HFFc6 (cell line): Measurements from ENCODE around the gene TPPP. TPM values are rescaled to one million over a fixed set of nuclear protein-coding genes. Genes with fewer than 3 reads are reported as not detected.

Experiments used
- DNase-seq: peaks from one replicate; pipeline ENCODE4 v3.0.0-alpha.2; 2018
- H3K27ac Mint-ChIP-seq: 2 replicates; pipeline ENCODE4 v1.8.0; 2020; ENCODE audit warnings: mild to moderate bottlenecking, mixed read lengths
- H3K27me3 Mint-ChIP-seq: 2 replicates; pipeline ENCODE4 v1.8.0; 2021; ENCODE audit warnings: mild to moderate bottlenecking, moderate library complexity, mixed read lengths; ENCODE audit not compliant: insufficient read depth
- H3K36me3 Mint-ChIP-seq: 2 replicates; pipeline ENCODE4 v1.8.0; 2021; ENCODE audit warnings: low read depth, mixed read lengths
- H3K4me1 Mint-ChIP-seq: 2 replicates; pipeline ENCODE4 v1.8.0; 2020; ENCODE audit warnings: low read depth, mixed read lengths
- H3K4me3 Mint-ChIP-seq: 2 replicates; pipeline ENCODE4 v1.8.0; 2020; ENCODE audit warnings: mild to moderate bottlenecking, moderate library complexity, mixed read lengths
- H3K9me3 Mint-ChIP-seq: 2 replicates; pipeline ENCODE4 v1.8.0; 2020; ENCODE audit warnings: mild to moderate bottlenecking, mixed read lengths
- total RNA-seq, 6 experiments: library from RNA; stranded (reverse); fragmentation: NEBNext Ultra II Directional; extraction: Animal tissue kit (Norgen Biotek cat#: 25700); gene quantifications; 2 replicates in 1 of 6; 3 replicates in 5 of 6; pipeline ENCODE4 v1.2.3, GENCODE V29; 2021
- TF ChIP-seq, protein P1 (sequence below): fragments of 200-600 bp; sonication (generic); IDR thresholded peaks from 2 replicates; pipeline ENCODE4 v1.5.0; 2021; ENCODE audit warnings: antibody characterized with exemption, mild to moderate bottlenecking

The TPPP gene
- total RNA-seq, 6 experiments from 2014 or later = 0.19 to 0.43 (median 0.30) TPM

GRCh38 chr5:612498-613424 lies 80.4 kb downstream of the TPPP start:
- DNase-seq = no peak
- H3K36me3 Mint-ChIP-seq = peaks cover 32% of the 10 kb centered on the region
- peak overlapping the region; percentile 67 for H3K27ac Mint-ChIP-seq
- TF ChIP-seq, protein P1, sequence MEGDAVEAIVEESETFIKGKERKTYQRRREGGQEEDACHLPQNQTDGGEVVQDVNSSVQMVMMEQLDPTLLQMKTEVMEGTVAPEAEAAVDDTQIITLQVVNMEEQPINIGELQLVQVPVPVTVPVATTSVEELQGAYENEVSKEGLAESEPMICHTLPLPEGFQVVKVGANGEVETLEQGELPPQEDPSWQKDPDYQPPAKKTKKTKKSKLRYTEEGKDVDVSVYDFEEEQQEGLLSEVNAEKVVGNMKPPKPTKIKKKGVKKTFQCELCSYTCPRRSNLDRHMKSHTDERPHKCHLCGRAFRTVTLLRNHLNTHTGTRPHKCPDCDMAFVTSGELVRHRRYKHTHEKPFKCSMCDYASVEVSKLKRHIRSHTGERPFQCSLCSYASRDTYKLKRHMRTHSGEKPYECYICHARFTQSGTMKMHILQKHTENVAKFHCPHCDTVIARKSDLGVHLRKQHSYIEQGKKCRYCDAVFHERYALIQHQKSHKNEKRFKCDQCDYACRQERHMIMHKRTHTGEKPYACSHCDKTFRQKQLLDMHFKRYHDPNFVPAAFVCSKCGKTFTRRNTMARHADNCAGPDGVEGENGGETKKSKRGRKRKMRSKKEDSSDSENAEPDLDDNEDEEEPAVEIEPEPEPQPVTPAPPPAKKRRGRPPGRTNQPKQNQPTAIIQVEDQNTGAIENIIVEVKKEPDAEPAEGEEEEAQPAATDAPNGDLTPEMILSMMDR = no peak
- peaks cover 11% of the 10 kb centered on the region for H3K27me3 Mint-ChIP-seq
- H3K4me1 Mint-ChIP-seq = peaks cover 37% of the 10 kb centered on the region
- peaks cover 12% of the 10 kb centered on the region for H3K9me3 Mint-ChIP-seq
- peak overlapping the region; percentile 89 for H3K4me3 Mint-ChIP-seq

DNA sequence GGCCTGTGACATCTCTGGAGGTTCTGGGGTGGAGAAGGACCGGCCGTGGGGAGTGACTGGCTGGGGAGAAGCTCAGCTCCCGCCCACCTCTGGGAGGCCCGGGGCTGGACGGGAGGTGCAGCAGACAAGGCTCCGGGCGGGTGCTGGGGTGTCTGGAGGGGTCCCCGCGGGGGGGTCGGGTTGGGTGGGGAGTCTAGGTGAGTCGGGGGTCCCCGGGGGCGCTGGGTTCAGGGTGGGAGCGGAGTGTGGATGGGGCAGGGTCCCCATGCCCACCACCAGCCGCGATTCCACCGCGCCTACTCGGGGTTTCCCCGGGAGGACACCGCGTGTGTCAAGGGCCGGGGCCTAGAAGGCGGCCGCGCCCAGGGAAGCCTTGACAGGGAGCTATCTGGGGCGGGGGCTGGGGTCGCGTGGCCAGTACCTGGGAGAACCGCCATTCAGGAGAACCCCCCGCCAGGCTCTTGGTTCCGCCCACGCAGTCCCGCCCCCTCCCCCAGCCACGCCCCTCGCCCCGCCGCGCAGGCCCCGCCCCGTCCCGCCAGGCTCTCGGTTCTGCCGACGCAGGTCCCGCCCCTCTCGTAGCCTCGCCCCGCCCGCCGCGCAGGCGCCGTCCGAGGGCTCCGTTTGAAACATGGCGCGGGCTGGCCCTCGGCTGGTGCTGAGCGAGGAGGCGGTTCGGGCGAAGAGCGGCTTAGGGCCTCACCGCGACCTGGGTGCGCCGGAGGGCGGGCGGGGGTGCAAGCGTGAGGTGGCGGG lies 81.2 kb downstream of the TPPP start, which contains the start of gene CEP72:
TSS of gene CEP72 (plus strand) at position 610 of the 756 bp plus-strand sequence. CDS start at position 632, 22 bp downstream.
- Mint-ChIP-seq H3K27me3 (peaks cover 11% of the 10 kb centered on the region), H3K4me3 (peak within 1 kb of the TSS; percentile 89), H3K4me1 (peaks cover 37% of the 10 kb centered on the region), H3K27ac (peak within 1 kb of the TSS; percentile 67), H3K9me3 (peaks cover 12% of the 10 kb centered on the region), H3K36me3 (peaks cover 32% of the 10 kb centered on the region)
- TF ChIP-seq, protein P1 = no peak
- DNase-seq = peak; percentile 78

- Mint-ChIP-seq H3K9me3 (peaks cover 12% of the 10 kb centered on the region), H3K27ac (no peak overlapping the region), H3K36me3 (peaks cover 27% of the 10 kb centered on the region), H3K4me3 (peak overlapping the region; percentile 80), H3K27me3 (peaks cover 13% of the 10 kb centered on the region), H3K4me1 (peaks cover 31% of the 10 kb centered on the region)
- TF ChIP-seq, protein P1 = no peak
- DNase-seq = no peak
Observed at GRCh38 chr5:610744-611730, 82.1 kb downstream of the TPPP start.

GRCh38 chr5:610011-610743 lies 83.0 kb downstream of the TPPP start:
- Mint-ChIP-seq H3K4me1 (peaks cover 24% of the 10 kb centered on the region), H3K4me3 (no peak overlapping the region), H3K27ac (no peak overlapping the region), H3K36me3 (peaks cover 18% of the 10 kb centered on the region), H3K27me3 (peaks cover 19% of the 10 kb centered on the region), H3K9me3 (peaks cover 5% of the 10 kb centered on the region)
- TF ChIP-seq, protein P1 = no peak
- DNase-seq = no peak

Other genes with a start within 250 kb of the TPPP start
- under 1 TPM; 0.63 to 1.00 (median 0.74) TPM for gene SLC9A3, start 168.9 kb downstream of the TPPP start, total RNA-seq
- gene CEP72, start 81.0 kb downstream of the TPPP start, total RNA-seq = 1 to 10 TPM; 2.9 to 5.0 (median 4.0) TPM
- under 1 TPM in 2 of 6 experiments, not detected in 4; 0.17 to 0.19 TPM for gene ZDHHC11B, start 91.4 kb upstream of the TPPP start, total RNA-seq
- gene ZDHHC11, start 157.6 kb upstream of the TPPP start, total RNA-seq = 1 to 10 TPM; 1.3 to 4.2 (median 1.8) TPM
- gene BRD9, start 199.4 kb upstream of the TPPP start, total RNA-seq = 10 to 100 TPM; 28.0 to 31.5 (median 31.0) TPM
- 10 to 100 TPM; 16.5 to 40.4 (median 35.8) TPM for gene TRIP13, start 199.5 kb upstream of the TPPP start, total RNA-seq